BJ (cell line): ENCODE measurements around the gene ZNF324B. TPM values are rescaled to one million over a fixed set of nuclear protein-coding genes. Genes with fewer than 3 reads are reported as not detected.

Experiments used
- CTCF ChIA-PET: fragments of 350-600 bp; formaldehyde crosslinking; extraction: SDS; loops from one replicate; lab custom pipeline; 2021; ENCODE audit warnings: antibody characterized with exemption, inconsistent platforms; lab: Yijun Ruan, JAX
- POLR2A ChIA-PET: fragments of 300-600 bp; sonication (Branson Sonifier 250); formaldehyde crosslinking; extraction: SDS; loops from one replicate; lab custom pipeline; 2021; ENCODE audit warnings: antibody characterized with exemption; lab: Charles Lee
- DNase-seq: peaks from one replicate; pipeline ENCODE4 v3.0.0-alpha.2; 2011; ENCODE audit warnings: low read depth
- H3K27me3 ChIP-seq: 2 replicates; pipeline ENCODE4 v1.6.0; 2011; ENCODE audit warnings: low read length; ENCODE audit not compliant: control insufficient read depth, insufficient read depth
- H3K36me3 ChIP-seq: 2 replicates; pipeline ENCODE4 v1.5.1; 2011; ENCODE audit warnings: low read length; ENCODE audit not compliant: control insufficient read depth, insufficient read depth
- H3K4me3 ChIP-seq: 2 replicates; pipeline ENCODE4 v1.5.1; 2011; ENCODE audit warnings: low read depth, mild to moderate bottlenecking, control low read depth, low read length
- CTCF ChIP-seq: IDR thresholded peaks from 2 replicates; pipeline ENCODE4 v1.5.1; 2011; ENCODE audit warnings: low read depth, mild to moderate bottlenecking, control low read depth, inconsistent platforms, low read length, moderate library complexity; ENCODE audit not compliant: insufficient read depth
- polyA plus RNA-seq: library from polyadenylated mRNA; depleted of rRNA; stranded (reverse); fragments of >200 nt; gene quantifications from 2 replicates; pipeline ENCODE4 v1.2.3, GENCODE V29; 2011

ZNF324B gene
- polyA plus RNA-seq, 1 experiment, result 2.0 TPM

- DNase-seq, result no peak
- CTCF ChIA-PET, result interaction anchor here (0.6 to 1.3 kb wide), 3 partner anchors 8 to 69 kb away, joined by 3 to 4 read pairs (median 3); partner anchors contain the start of gene ZBTB45
- no peak for TF ChIP-seq CTCF
- POLR2A ChIA-PET, result no interaction called here
- H3K4me3 ChIP-seq, result peak overlapping the region; percentile 87
- peaks cover 1% of the 10 kb centered on the region; the same call in 1 of the 2 replicates for H3K27me3 ChIP-seq
- H3K36me3 ChIP-seq, result peaks cover 6% of the 10 kb centered on the region
Observed at GRCh38 chr19:58450856-58451357, 515 bp upstream of the ZNF324B start.

DNA sequence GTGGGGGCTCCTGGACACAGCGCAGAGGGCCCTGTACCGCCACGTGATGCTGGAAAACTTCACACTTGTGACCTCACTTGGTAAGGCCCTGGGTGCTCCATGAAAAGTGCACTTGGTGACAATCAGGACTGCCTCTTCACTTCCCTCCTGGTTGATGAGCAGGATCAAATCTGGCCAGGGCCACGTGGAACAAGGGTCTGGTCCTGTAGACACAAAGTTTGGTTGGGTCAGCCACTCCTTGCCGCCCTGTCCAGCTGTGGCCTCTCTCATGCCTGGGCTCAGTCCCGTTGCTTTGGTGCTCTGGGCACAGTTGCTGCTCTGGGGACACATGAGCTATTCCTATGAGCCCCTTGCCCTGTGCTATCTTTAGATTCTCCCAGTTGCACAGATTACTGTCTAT lies 2.3 kb downstream of the ZNF324B start:
- Histone ChIP-seq H3K36me3 (peaks cover 14% of the 10 kb centered on the region), H3K27me3 (no peaks in the 10 kb centered on the region; the same call in 1 of the 2 replicates), H3K4me3 (no peak overlapping the region)
- no peak for TF ChIP-seq CTCF
- DNase-seq, result no peak
- ChIA-PET CTCF (no interaction called here), POLR2A (no interaction called here)

DNA sequence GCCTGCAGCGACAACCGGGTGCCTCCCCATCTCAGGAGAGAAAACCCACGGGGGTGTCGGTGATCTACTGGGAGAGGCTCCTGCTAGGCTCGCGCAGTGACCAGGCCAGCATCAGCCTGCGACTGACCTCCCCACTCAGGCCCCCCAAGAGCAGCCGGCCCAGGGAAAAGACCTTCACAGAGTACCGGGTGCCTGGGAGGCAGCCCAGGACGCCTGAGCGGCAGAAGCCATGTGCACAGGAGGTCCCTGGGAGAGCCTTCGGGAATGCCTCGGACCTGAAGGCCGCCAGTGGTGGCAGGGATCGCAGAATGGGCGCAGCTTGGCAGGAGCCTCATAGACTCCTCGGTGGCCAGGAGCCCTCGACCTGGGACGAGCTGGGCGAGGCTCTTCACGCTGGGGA lies 3.9 kb downstream of the ZNF324B start:
- TF ChIP-seq CTCF, result no peak
- DNase-seq, result no peak
- ChIA-PET CTCF (no interaction called here), POLR2A (no interaction called here)
- Histone ChIP-seq H3K27me3 (no peaks in the 10 kb centered on the region), H3K4me3 (no peak overlapping the region), H3K36me3 (peaks cover 14% of the 10 kb centered on the region)

DNA sequence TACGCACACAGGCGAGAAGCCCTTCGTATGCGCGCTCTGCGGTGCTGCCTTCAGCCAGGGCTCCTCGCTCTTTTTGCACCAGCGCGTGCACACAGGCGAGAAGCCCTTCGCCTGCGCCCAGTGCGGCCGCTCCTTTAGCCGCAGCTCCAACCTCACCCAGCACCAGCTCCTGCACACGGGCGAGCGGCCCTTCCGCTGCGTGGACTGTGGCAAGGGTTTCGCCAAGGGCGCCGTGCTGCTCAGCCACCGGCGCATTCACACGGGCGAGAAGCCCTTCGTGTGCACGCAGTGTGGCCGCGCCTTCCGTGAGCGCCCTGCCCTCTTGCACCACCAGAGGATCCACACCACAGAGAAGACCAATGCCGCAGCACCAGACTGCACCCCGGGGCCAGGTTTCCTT lies 4.7 kb downstream of the ZNF324B start:
- peaks cover 14% of the 10 kb centered on the region for H3K36me3 ChIP-seq
- ChIA-PET POLR2A (no interaction called here), CTCF (no interaction called here)
- DNase-seq, result no peak
- no peak overlapping the region for H3K4me3 ChIP-seq
- no peaks in the 10 kb centered on the region for H3K27me3 ChIP-seq
- no peak for TF ChIP-seq CTCF

DNA sequence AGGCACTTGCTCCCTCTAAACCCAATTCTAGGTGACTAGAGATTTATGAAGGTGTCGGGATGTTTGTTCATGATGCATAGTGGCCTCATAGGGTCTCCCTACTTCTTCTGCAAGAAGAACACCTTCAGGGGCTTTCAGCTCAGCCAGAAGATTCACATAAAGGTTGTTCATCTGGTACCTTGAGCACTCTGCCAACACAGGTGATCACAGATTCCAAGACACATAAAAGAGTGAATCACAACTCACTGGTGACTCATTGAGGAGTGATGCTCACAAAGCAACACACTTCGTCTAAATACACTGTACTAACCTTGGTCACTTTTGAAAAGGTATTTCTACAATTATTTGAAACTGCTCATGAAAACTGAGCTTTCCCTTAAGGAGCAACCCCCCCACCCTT lies 8.6 kb downstream of the ZNF324B start:
- Histone ChIP-seq H3K36me3 (peaks cover 10% of the 10 kb centered on the region), H3K4me3 (no peak overlapping the region), H3K27me3 (no peaks in the 10 kb centered on the region)
- no peak for TF ChIP-seq CTCF
- no peak for DNase-seq
- POLR2A ChIA-PET, result no interaction called here
- CTCF ChIA-PET, result interaction anchor here (1.1 kb wide), 1 partner anchor 60 kb away, joined by 4 read pairs; the partner anchor contains the start of gene ZBTB45
